Stimulated activated CD4-positive, alpha-beta T cell treated with anti-CD3 and anti-CD28 coated beads, TNF-alpha, amount 100 ng/mL, for 24 hours (primary cell): ENCODE measurements around the gene IL17RB.

Experiments
- DNase-seq, 3 experiments: peaks; one replicate each; pipeline ENCODE4 v3.0.0-alpha.2; 2020; ENCODE audit warnings: low read depth in 3 of 3

IL17RB gene

DNA sequence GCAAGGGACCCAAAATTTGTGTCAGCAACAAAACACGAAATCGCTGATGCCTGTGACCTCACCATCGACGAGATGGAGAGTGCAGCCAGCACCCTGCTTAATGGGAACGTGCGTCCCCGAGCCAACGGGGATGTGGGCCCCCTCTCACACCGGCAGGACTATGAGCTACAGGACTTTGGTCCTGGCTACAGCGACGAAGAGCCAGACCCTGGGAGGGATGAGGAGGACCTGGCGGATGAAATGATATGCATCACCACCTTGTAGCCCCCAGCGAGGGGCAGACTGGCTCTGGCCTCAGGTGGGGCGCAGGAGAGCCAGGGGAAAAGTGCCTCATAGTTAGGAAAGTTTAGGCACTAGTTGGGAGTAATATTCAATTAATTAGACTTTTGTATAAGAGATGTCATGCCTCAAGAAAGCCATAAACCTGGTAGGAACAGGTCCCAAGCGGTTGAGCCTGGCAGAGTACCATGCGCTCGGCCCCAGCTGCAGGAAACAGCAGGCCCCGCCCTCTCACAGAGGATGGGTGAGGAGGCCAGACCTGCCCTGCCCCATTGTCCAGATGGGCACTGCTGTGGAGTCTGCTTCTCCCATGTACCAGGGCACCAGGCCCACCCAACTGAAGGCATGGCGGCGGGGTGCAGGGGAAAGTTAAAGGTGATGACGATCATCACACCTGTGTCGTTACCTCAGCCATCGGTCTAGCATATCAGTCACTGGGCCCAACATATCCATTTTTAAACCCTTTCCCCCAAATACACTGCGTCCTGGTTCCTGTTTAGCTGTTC is 35.0 kb upstream of the IL17RB start:
- no peak for DNase-seq

DNA sequence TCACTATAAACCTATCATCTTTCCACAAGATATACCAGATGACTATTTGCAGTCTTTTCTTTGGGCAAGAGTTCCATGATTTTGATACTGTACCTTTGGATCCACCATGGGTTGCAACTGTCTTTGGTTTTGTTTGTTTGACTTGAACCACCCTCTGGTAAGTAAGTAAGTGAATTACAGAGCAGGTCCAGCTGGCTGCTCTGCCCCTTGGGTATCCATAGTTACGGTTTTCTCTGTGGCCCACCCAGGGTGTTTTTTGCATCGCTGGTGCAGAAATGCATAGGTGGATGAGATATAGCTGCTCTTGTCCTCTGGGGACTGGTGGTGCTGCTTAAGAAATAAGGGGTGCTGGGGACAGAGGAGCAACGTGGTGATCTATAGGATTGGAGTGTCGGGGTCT is 33.9 kb upstream of the IL17RB start:
- no peak for DNase-seq

DNA sequence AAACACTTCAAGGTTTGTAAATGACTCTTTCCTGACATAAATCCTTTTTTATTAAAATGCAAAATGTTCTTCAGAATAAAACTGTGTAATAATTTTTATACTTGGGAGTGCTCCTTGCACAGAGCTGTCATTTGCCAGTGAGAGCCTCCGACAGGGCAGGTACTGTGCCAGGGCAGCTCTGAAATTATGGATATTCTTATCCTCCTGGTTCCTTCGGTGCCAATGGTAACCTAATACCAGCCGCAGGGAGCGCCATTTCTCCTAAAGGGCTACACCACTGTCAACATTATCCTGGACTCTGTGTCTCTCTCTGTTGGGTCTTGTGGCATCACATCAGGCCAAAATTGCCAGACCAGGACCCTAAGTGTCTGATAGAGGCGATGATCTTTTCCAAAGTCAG is 33.1 kb upstream of the IL17RB start:
- no peak for DNase-seq

DNA sequence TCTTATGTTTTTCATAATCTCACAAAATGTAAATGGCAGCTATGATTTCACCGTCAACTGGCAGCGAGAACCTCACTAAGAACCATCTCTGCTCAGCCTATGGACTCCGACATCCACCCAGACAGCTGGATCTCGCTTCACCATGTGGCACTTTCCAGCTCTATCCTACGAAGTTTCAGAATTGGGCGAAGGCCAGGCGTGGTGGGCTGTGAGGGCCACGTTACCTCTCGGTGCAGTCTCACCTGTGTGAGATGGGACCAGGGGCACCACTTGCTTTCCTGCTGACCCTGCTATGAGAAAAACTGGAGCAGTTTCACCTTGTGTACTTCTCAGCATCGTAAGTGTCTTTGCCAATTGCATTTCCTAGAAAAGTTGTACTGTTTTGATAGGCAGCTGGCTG is 32.5 kb upstream of the IL17RB start:
- DNase-seq = no peak

DNA sequence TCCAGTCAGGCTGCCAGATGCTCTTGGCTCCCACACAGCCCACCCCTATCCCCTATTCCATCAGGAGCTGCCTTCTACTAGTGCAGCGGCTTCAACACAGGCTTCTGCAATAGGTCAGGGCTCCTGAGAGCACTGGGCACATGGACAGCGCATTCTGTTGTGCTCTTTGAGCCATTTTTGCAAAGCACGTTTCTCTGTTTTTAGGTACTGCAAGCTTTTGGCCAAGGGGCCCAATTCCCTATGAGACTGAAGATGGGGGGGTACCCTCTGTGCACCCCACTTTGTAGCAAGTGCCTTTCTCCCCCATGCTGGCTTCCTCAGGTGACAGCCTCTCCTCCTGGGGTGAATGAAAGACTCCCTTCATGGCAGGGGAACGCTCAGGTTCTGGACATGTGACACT is 31.3 kb upstream of the IL17RB start:
- DNase-seq = no peak

DNA sequence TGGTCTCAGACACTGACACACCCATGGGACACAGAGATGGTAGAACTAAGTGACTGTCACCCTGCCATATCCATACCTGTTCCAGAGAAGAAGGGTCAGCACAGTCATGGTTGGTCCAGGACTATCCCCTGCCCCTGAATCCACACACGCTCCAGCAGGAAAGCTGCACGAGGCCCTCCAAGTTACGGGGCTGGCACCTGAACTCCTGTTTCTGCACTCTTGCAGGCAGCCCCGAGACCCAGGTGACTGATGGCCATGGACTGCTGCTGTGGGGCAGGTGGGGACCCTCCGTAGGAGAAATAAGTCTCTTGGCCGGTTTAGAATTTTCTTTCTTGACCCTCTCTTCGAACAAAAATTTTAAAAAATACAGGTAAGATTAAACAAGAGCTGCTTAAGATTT is 30.7 kb upstream of the IL17RB start:
- DNase-seq = no peak

DNA sequence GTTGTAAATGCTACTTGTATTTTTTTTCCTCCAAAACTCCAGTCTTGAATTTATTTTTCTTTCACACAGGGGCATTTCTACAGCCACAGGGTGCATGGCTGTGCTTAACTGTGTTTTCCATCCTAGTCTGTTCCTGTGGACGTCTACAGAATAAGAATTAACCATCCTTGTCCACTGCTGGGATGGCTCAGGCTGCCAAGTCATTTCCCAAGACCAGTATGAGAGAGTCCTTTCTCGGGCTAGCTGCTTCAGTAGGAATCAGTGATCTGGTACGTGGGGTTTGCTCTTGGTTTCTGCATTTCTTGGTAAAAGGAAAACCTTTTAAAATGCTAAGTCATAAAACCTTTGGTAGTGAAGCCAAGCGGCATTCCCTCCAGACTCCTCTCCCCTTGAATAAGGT is 29.9 kb upstream of the IL17RB start:
- DNase-seq = no peak

DNA sequence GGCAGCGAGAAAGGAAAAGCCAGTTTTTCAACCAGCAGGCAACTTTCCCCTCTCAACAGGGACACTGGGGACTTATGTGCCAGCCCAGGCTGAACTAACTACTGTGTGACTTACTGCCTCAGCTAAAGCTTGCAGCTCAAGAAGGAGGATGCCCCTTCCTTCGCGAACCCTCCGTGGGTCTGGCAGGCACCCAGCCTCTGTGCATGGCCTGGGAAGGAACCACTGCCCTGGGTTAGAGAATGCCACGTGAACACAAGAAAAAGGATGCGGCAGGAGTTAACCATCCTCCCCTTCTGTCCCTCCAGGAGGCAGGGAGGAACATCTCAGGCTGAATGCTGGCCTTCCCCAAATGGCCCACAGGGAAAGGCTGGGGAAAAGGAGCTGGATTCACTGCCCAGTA is 29.2 kb upstream of the IL17RB start:
- no peak for DNase-seq

DNA sequence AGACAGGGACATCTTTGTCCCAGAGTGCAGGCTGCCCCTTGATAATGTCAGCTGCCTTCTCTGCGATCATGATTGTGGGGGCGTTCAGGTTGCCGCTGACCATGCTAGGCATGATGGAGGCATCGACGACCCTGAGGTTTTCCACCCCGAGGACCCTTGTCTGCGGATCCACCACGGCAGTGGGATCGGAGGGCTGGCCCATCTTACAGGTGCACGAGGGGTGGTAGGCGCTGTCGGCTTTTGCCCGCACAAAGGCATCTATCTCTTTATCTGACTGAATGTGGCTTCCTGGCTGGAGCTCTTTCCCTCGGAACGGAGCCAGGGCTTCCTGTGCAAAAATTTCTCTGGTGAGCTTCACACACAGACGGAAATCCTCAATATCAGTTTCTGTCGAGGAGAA is 28.6 kb upstream of the IL17RB start:
- no peak for DNase-seq

DNA sequence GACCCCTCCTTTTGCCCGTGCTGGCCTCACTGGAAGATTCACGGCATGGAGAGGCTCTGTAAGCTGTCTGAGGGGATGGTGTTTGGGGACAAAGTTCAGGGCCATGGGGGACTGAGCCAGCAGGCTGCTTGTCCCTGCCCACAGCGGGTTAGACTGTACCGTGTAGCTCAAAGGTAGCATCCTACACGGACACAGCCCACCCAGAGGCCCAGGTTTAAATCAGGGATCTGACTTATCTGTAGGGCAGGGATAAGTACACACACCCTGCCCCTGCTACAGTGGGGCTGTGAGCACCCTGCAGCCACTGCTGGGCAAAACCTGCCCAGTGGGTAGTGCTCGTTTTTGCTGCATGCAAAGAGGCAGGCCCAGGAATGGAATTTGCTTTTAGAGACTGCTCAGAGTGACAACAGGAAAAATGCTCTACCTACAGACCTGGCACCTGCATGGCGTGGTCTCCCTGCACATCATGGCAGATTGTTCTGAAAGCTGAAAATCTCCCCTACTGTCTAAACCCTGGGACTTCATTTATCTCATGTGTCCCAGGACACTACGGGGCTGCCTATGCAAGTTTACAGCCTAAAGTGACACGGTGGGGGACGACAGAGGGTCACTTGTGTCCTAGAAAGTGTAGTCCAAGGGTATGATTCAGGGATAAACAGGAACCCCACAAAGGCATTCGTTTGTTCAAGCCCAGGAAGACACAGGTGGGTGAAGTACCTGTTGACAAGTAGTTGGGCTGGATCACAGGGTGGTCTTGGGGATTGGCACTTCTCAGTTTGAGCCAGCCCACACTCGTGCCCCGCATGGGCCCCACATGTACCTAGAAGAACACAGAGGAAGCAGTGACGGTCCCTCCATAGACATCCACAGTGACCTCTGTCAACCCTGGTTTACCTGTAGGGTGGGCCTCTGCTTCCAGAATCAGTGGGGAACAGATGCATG is 27.9 kb upstream of the IL17RB start:
- DNase-seq = no peak

DNA sequence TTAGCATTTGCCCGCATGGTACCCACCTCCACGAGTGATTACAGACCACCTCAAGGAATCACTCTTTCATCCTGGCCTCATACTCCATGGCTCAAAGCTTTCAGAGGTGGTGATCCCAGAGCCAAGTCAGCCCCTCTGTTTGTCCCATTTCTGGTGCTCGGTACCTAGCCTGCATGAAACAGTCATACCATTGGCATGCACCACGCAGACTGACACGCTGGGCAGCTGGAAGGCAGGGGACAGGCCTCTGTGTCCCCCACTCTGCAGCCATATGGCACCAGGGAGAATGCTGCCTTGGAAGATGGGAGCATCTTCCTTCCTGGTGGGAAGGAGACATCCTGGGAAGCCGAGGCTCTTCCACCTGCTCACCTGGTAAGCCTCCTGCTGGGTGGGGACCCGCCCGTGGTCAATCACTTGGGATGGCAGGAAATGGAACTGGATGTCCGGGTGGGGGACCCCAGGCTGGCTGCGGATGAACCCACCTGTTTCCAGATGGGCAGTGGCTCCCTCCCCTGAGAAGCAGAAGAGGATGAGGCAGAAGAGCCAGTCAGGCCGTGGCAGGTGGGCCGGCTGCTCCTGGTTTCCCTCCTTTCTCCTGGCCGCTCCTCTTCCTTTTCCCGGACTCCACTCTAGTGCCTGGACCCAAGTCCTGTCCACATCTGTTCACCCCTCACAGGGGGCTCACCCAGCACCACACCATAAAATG is 27.1 kb upstream of the IL17RB start:
- DNase-seq = no peak

DNA sequence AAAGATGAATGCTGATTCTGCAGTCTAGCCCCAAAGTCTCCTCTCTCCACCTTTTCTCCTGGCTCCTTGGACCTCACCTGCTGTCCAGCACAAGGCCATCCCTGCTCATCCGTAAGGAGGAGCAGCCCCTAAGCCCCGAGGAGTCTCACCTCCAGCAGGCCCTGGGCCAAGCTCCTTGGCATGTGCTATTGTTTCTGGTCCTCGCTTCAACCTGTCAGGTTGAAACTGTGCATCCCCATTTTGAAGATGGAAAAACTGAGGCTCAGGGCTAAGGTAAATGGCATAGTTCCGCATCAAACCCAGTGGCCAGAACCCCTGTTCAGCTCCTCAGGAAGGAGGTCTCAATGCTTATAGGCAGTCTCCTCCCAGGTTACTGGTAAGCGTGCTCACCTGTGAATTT is 26.3 kb upstream of the IL17RB start:
- no peak for DNase-seq

DNA sequence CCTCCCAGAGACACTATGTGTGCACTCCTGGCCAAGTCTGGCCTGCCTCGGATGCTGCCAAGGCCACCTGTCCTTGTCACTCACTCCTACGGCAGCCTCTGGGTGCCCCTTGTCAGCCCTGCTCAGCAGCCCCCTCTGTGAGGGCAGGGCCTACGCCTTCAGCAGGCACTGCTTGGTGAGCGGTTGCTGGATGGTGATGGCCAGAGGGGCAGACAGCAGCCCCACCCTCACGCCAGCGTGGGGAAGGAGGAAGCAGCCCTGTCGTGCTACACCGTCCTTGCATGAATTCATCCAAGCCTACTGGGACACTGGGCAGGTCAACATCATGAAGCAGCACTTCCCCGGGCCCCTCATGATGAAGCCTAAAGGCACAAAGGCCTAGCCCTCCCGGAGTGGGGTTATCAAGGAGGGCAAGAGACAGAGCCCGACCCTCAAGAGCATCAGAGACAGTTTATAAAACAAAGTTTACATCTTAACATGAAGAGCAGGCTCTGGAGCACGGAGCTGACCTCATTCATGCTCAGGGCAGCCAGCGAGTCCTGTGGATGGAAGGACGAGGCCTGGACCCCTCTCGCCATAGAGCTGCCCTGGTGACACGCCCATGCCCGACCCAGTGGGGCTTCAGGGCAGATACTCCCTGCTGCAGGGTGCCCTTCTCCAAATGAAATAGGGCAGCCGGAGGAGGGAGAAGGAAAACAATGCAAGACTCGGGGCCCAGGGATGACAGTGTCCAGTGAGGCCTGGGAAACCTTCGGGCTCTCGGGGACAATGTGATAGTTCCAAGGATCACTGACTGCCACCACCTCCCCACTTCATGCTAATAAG is 25.4 kb upstream of the IL17RB start:
- DNase-seq = no peak

DNA sequence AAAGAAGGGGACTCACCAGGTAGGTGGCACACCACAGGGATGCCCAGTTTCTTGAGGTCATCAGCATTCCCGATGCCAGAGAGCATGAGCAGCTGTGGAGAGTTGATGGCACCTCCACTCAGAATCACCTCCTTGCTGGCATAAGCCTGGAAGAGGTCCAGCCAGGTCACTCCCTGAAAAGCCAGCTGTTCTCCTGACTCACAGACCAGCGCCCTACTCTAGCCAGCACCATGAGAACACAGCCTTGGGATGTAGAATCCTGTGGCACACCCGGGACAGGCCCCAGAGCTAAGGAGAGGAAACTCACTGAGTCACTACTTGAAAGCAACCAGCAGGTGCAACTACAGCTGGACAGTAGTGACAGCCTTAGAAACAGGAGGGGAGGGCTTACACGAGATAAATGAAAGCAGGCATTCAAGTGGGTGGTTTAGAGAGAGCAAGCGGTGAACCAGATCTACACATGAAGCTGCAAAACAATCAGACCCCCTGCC is 24.7 kb upstream of the IL17RB start:
- DNase-seq = no peak

DNA sequence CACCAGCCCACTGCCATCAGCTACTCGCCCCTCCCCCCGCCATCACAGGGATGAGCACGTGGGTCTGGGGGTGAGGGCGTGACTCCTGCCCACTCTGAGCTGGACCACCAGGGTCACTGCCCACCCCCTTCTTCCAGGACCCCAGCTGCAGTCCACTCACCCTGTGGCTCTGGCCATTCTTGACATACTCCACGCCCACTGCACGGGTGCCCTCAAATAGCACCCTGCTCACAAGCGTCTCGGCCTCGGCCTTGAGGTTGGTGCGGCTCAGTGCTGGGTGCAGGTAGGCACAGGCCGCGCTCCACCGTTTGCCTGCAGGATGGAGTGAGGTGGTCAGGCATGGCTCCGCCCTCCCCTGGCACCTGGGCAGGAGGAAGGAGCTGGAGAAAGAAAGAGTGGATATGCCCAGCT is 24.0 kb upstream of the IL17RB start:
- DNase-seq = no peak

DNA sequence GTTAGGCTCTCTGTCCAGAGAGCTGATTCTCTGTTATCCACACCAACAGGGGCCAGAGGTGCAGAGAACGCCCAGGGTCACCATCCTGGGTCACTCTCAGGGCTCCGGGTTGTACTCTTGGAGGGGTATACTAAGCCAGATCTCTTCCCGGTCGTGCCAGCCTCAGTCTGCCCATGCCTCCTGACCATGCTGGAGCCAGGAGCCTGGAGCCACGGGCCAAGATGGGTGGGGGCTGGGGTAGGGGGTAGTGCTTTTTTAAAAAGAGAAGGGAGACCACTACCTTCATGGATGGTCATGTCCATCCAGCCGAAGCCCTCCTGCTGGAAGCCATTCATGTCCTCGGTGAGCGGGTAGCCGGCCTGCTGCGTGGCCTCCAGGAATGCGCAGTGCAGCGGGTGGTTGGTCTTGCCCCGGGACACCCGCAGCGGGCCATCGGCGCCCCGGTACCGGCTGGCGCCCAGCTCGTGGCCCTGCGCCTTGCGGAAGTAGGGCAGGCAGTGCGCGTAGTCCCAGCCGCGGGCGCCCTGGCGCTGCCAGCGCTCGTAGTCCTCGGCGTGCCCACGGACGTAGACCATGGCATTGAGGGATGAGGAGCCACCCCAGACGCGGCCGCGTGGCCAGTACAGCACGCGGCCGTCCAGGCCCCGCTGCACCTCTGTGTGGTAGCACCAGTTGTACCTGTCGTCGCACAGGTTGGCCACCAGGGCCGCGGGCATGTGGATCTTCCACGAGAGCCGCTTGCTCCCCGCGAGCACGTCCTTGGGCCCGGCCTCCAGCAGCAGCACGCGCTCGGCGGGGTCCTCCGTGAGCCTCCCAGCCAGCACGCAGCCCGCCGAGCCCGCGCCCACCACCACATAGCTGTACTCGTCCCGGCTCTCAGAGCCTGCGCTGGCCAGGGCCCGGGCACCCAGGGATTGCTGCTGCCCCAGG is 23.1 kb upstream of the IL17RB start:
- DNase-seq = no peak

DNA sequence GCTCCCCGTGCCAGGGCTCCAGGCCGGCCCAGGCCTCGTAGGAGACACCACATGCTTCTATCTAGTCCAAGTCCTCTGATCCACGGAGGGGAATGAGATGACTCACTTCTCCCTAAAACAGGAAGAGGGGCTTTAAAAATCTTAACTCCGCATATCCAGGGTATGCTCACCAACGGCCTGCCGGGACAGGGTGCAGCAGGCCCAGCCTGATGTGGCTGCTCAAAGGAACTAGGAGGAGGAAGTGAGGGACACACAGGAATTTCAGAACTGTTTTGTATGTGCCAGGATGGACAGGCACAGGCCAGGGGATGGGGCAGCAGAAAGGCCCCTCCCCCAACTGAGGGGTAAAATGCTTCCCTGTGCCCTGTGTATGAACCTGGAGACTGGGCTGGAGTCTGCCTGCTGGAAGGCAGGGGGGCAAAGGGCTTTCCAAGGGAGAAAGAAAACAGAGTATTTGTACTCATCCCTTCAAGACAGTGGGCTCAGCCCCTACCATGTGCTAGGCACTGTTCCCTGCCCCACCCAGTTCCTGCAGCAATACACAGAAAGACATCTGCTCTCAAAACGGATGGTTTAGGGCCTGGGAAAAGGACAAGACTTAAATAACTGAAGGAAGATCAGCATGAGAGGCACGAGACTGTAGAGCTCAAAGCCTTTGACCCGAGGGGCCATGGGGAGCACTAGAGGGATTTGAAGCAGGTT is 22.3 kb upstream of the IL17RB start:
- no peak for DNase-seq

DNA sequence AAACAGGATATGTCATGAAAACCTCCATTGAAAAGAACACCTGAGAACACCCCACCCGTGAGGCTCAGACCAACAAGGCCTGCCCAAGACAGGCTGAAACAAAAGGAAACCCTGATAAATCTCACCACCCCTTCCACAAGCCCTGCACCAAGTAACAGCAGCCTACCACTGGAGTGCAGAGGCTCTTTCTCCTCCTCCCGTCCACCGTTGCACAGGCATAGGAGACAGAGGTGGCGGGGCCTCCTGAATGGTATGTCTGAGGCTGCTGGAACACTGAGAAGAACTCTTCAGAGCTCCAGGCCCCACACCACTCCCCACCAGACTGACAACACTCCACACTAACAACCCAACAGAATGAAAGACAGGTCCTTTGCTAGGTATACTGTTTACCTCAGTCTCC is 21.6 kb upstream of the IL17RB start:
- no peak for DNase-seq

DNA sequence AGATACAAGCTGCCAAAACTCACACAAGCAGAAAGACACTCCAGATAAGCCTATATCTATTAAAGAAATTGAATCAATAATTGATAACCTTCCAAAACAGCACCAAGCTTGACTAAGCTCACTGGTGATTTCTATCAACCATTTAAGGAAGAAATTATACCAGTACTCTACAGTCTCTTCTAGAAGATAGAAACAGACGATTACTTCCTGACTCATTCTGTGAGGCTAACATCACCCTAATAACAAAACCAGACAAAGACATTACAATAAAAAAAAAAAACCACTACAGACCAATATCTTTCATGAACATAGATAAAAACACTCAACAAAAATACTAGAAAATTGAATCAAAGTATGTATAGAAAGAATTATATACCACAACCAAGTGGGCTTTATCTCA is 20.3 kb upstream of the IL17RB start:
- DNase-seq = no peak

DNA sequence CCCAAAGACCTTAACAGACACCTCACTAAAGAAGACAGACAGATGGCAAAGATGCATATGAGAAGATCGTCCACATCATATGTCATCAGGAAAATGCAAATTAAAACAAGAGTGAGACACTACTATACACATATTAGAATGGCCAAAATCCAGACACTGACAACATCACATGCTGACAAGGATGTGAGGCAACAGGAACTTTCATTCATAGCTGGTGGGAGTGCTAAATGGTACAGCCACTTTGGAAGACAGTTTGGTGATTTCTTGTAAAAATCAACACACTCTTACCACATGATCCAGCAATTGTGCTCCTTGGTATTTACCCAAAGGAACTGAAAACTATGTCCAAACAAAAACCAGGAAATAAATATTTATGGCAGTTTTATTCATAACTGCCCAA is 17.8 kb upstream of the IL17RB start:
- no peak for DNase-seq
